Neuronal stem cell (in vitro differentiated cells): Measurements from ENCODE around the gene ACO1.

Experiments
- DNase-seq: peaks from one replicate; pipeline ENCODE4 v3.0.0-alpha.2; 2013; ENCODE audit warnings: low spot score
- H2AFZ ChIP-seq: one replicate; pipeline ENCODE4 v1.6.1; 2013; ENCODE audit warnings: mild to moderate bottlenecking, low read length, inconsistent platforms
- H2AK5ac ChIP-seq: 2 replicates; pipeline ENCODE4 v1.6.1; 2013; ENCODE audit warnings: low read depth, mild to moderate bottlenecking, inconsistent platforms, low read length, moderate library complexity, mixed read lengths
- H2BK120ac ChIP-seq: 2 replicates; pipeline ENCODE4 v1.6.1; 2013; ENCODE audit warnings: low read depth, mild to moderate bottlenecking, inconsistent platforms, low read length, moderate library complexity, mixed read lengths
- H2BK12ac ChIP-seq: one replicate; pipeline ENCODE4 v1.6.1; 2013; ENCODE audit warnings: low read length, inconsistent platforms
- H2BK15ac ChIP-seq: 2 replicates; pipeline ENCODE4 v1.6.1; 2013; ENCODE audit warnings: mild to moderate bottlenecking, low read length, inconsistent platforms, mixed read lengths
- H2BK5ac ChIP-seq: one replicate; pipeline ENCODE4 v1.6.1; 2013; ENCODE audit warnings: inconsistent platforms, mild to moderate bottlenecking, low read length, moderate library complexity
- H3K14ac ChIP-seq: one replicate; pipeline ENCODE4 v1.6.1; 2013; ENCODE audit warnings: low read length, inconsistent platforms
- H3K18ac ChIP-seq: 2 replicates; pipeline ENCODE4 v1.6.1; 2013; ENCODE audit warnings: low read length, inconsistent platforms
- H3K23ac ChIP-seq: 2 replicates; pipeline ENCODE4 v1.6.1; 2013; ENCODE audit warnings: low read depth, mild to moderate bottlenecking, mixed read lengths, low read length, inconsistent platforms; ENCODE audit not compliant: poor library complexity
- H3K27ac ChIP-seq: replicated peaks from 3 replicates; pipeline ENCODE4 v1.5.1; 2013; ENCODE audit warnings: low read length, inconsistent platforms
- H3K27me3 ChIP-seq, 3 experiments: 2 replicates each; pipeline ENCODE4 v1.6.1; 2013; ENCODE audit warnings: low read length in 3 of 3, mild to moderate bottlenecking in 2 of 3, inconsistent platforms in 1 of 3, low read depth in 1 of 3, mixed read lengths in 1 of 3, moderate library complexity in 1 of 3; ENCODE audit not compliant: control insufficient read depth in 3 of 3, insufficient read depth in 3 of 3
- H3K36me3 ChIP-seq, 2 donors: replicated peaks in 1 of 2; 2 replicates each; pipeline ENCODE4 v1.6.1; 2013; ENCODE audit warnings: low read length in 2 of 2; ENCODE audit not compliant: control insufficient read depth in 2 of 2, insufficient read depth in 2 of 2
- H3K4ac ChIP-seq: 2 replicates; pipeline ENCODE4 v1.6.1; 2013; ENCODE audit warnings: inconsistent platforms, mild to moderate bottlenecking, low read length, moderate library complexity
- H3K4me1 ChIP-seq, 2 donors: 1 replicate in 1 of 2; 2 replicates in 1 of 2; pipeline ENCODE4 v1.6.1; 2013; ENCODE audit warnings: low read length in 2 of 2, low read depth in 1 of 2; ENCODE audit not compliant: control insufficient read depth in 2 of 2, insufficient read depth in 1 of 2
- H3K4me2 ChIP-seq: one replicate; pipeline ENCODE4 v1.6.1; 2013; ENCODE audit warnings: mild to moderate bottlenecking, low read length, inconsistent platforms; ENCODE audit not compliant: insufficient read depth, poor library complexity, severe bottlenecking
- H3K4me3 ChIP-seq, 2 donors: 2 replicates each; pipeline ENCODE4 v1.5.1; 2013; ENCODE audit warnings: low read length in 2 of 2, mild to moderate bottlenecking in 2 of 2, inconsistent platforms in 1 of 2, moderate library complexity in 1 of 2
- H3K79me1 ChIP-seq: one replicate; pipeline ENCODE4 v1.6.1; 2013; ENCODE audit warnings: low read depth, mild to moderate bottlenecking, inconsistent platforms, low read length, moderate library complexity
- H3K9ac ChIP-seq: one replicate; pipeline ENCODE4 v1.6.1; 2013; ENCODE audit warnings: mild to moderate bottlenecking, low read depth, low read length, inconsistent platforms; ENCODE audit not compliant: poor library complexity
- H3K9me3 ChIP-seq, 2 donors: replicated peaks in 1 of 2; 2 replicates each; pipeline versions ENCODE3 to v1.6.1; 2013; ENCODE audit warnings: low read length in 2 of 2, mild to moderate bottlenecking in 2 of 2, inconsistent platforms in 1 of 2, low read depth in 1 of 2, mixed read lengths in 1 of 2, moderate library complexity in 1 of 2; ENCODE audit not compliant: control insufficient read depth in 2 of 2, insufficient read depth in 1 of 2
- H4K8ac ChIP-seq: one replicate; pipeline ENCODE4 v1.6.1; 2013; ENCODE audit warnings: low read depth, mild to moderate bottlenecking, inconsistent platforms, low read length, moderate library complexity
- H4K91ac ChIP-seq: one replicate; pipeline ENCODE4 v1.6.1; 2013; ENCODE audit warnings: low read length, low read depth, mild to moderate bottlenecking, inconsistent platforms; ENCODE audit not compliant: poor library complexity
- WGBS, 2 donors: extraction: QIAGEN DNeasy Blood & Tissue Kit; methylation state at CpG; one replicate each; pipeline ENCODE4 v1.1.7; 2013; ENCODE audit warnings: missing lambda C conversion rate in 2 of 2, mixed read lengths in 1 of 2; ENCODE audit not compliant: insufficient read length in 2 of 2, insufficient replicate concordance in 1 of 2; ENCODE audit errors: extremely low coverage in 2 of 2; 5-methylcytosine and 5-hydroxymethylcytosine counted together

The ACO1 gene

GRCh38 chr9:32423371-32423770, 38.9 kb downstream of the ACO1 start:
- no peak overlapping the region for H3K27ac ChIP-seq
- no peak overlapping the region for H3K4ac ChIP-seq
- H2BK5ac ChIP-seq: no peak overlapping the region
- no peak overlapping the region for H4K8ac ChIP-seq
- H2BK15ac ChIP-seq: no peak overlapping the region
- no peak overlapping the region for H4K91ac ChIP-seq
- no peak overlapping the region for H2BK120ac ChIP-seq
- H3K27me3 ChIP-seq: no peaks in the 10 kb centered on the region
- H3K36me3 ChIP-seq: peaks cover 10 to 91% of the 10 kb centered on the region in 2 donors
- no peak overlapping the region for H3K18ac ChIP-seq
- no peaks in the 10 kb centered on the region for H3K4me1 ChIP-seq
- no CpG with 5 or more reads among the region's 4 CpGs for WGBS, 2 donors
- no peaks in the 10 kb centered on the region for H3K79me1 ChIP-seq
- H2AK5ac ChIP-seq: no peak overlapping the region
- H3K14ac ChIP-seq: no peak overlapping the region
- peaks cover 0 to 2% of the 10 kb centered on the region in 2 donors for H3K9me3 ChIP-seq
- H3K4me3 ChIP-seq: no peak overlapping the region
- H3K4me2 ChIP-seq: no peak overlapping the region
- H3K23ac ChIP-seq: no peak overlapping the region
- no peak overlapping the region for H2BK12ac ChIP-seq
- H3K9ac ChIP-seq: no peak overlapping the region
- no peak overlapping the region for H2AFZ ChIP-seq
- DNase-seq: no peak

- no peak for DNase-seq
- WGBS, 2 donors: no CpG with 5 or more reads among the region's 6 CpGs
- Histone ChIP-seq H3K79me1 (no peaks in the 10 kb centered on the region), H2BK120ac (no peak overlapping the region), H3K36me3 (peaks cover 10 to 86% of the 10 kb centered on the region in 2 donors), H2BK15ac (no peak overlapping the region), H3K27ac (no peak overlapping the region), H3K9me3 (peaks cover 0 to 2% of the 10 kb centered on the region in 2 donors), H4K8ac (no peak overlapping the region), H4K91ac (no peak overlapping the region), H2BK12ac (no peak overlapping the region), H3K27me3 (no peaks in the 10 kb centered on the region), H2AK5ac (no peak overlapping the region), H3K18ac (no peak overlapping the region), H3K23ac (no peak overlapping the region), H3K4me1 (no peaks in the 10 kb centered on the region), H3K4me3 (no peak overlapping the region), H2BK5ac (no peak overlapping the region), H3K9ac (no peak overlapping the region), H3K4ac (no peak overlapping the region), H2AFZ (no peak overlapping the region), H3K4me2 (no peak overlapping the region), H3K14ac (no peak overlapping the region)
Measured at GRCh38 chr9:32424616-32425015, 40.2 kb downstream of the ACO1 start.

- H3K79me1 ChIP-seq: no peaks in the 10 kb centered on the region
- WGBS, 2 donors: no CpG with 5 or more reads among the region's 7 CpGs
- no peak overlapping the region for H3K23ac ChIP-seq
- H2BK12ac ChIP-seq: no peak overlapping the region
- H2AK5ac ChIP-seq: no peak overlapping the region
- no peak overlapping the region for H2BK120ac ChIP-seq
- no peak overlapping the region for H3K4ac ChIP-seq
- no peak overlapping the region for H4K8ac ChIP-seq
- DNase-seq: no peak
- H3K18ac ChIP-seq: no peak overlapping the region
- peaks cover 8 to 89% of the 10 kb centered on the region in 2 donors for H3K36me3 ChIP-seq
- H3K14ac ChIP-seq: no peak overlapping the region
- no peak overlapping the region for H2AFZ ChIP-seq
- no peak overlapping the region for H3K9ac ChIP-seq
- no peak overlapping the region for H3K4me2 ChIP-seq
- peaks cover 0 to 2% of the 10 kb centered on the region in 2 donors for H3K9me3 ChIP-seq
- H3K4me3 ChIP-seq: no peak overlapping the region
- H3K27me3 ChIP-seq: no peaks in the 10 kb centered on the region
- no peaks in the 10 kb centered on the region for H3K4me1 ChIP-seq
- H4K91ac ChIP-seq: no peak overlapping the region
- H2BK5ac ChIP-seq: no peak overlapping the region
- H3K27ac ChIP-seq: no peak overlapping the region
- no peak overlapping the region for H2BK15ac ChIP-seq
Measured at GRCh38 chr9:32426278-32426939, 42.0 kb downstream of the ACO1 start.

- no peak overlapping the region for H2AFZ ChIP-seq
- no peak overlapping the region for H3K14ac ChIP-seq
- H2BK5ac ChIP-seq: no peak overlapping the region
- H2AK5ac ChIP-seq: no peak overlapping the region
- H3K27me3 ChIP-seq: no peaks in the 10 kb centered on the region
- H4K8ac ChIP-seq: no peak overlapping the region
- H3K27ac ChIP-seq: no peak overlapping the region
- H3K23ac ChIP-seq: no peak overlapping the region
- no peak overlapping the region for H3K9ac ChIP-seq
- no peak overlapping the region for H2BK15ac ChIP-seq
- peak overlapping the region; percentile 12 for H4K91ac ChIP-seq
- H2BK12ac ChIP-seq: no peak overlapping the region
- no CpG with 5 or more reads among the region's 8 CpGs for WGBS, 2 donors
- DNase-seq: no peak
- no peak overlapping the region for H3K18ac ChIP-seq
- no peaks in the 10 kb centered on the region for H3K79me1 ChIP-seq
- H3K4ac ChIP-seq: no peak overlapping the region
- peaks cover 0 to 2% of the 10 kb centered on the region in 2 donors for H3K9me3 ChIP-seq
- H3K4me1 ChIP-seq: no peaks in the 10 kb centered on the region
- H3K4me3 ChIP-seq: peak overlapping the region in 1 of 2 donors; percentile 4
- H2BK120ac ChIP-seq: no peak overlapping the region
- H3K36me3 ChIP-seq: peaks cover 9 to 90% of the 10 kb centered on the region in 2 donors
- H3K4me2 ChIP-seq: no peak overlapping the region
Measured at GRCh38 chr9:32427111-32427873, 42.8 kb downstream of the ACO1 start.
